CD4-positive, alpha-beta T cell treated with Interleukin-4 for 1 hour (primary cell): ENCODE results near the gene PID1.

Experiments used
- DNase-seq, 2 donors: peaks; one replicate each; pipeline ENCODE4 v3.0.0-alpha.2; 2020 to 2022

Gene PID1

DNA sequence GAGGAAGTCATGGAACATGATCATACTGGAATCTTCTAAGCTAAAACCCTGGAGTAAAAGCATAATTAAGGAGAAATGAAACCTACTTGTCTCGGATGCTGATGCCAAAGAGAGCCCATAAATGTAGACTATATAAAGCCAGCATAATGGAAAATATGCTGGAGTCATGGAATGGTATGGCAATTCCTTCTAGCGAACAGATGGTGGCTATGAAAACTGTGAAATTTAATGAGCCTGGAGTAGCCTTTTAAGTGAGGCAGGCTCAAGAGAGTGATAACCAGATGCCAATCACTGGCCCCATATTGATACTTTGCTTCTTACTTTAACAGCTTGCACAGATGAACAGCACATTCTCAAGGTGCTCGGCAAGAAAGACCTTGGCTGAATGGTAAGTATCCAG is 206.3 kb downstream of the PID1 start:
- DNase-seq: no peak

DNA sequence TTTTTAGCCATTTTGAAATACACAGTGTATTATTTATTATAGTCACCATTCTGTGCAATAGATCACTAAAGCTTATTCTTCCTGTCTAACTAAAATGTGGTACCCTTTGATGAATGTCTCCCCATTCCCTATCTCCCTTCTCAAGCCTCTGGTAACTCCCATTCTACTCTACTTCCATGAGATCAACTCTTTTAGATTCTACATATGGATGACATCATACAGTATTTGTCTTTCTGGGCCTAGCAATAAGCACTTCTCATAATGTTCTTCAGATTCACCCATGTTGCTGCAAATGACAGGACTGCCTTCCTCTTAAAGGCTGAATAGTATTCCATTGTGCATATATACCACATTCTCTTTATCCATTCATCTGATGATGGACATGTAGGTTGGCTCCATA is 210.9 kb downstream of the PID1 start:
- no peak for DNase-seq

DNA sequence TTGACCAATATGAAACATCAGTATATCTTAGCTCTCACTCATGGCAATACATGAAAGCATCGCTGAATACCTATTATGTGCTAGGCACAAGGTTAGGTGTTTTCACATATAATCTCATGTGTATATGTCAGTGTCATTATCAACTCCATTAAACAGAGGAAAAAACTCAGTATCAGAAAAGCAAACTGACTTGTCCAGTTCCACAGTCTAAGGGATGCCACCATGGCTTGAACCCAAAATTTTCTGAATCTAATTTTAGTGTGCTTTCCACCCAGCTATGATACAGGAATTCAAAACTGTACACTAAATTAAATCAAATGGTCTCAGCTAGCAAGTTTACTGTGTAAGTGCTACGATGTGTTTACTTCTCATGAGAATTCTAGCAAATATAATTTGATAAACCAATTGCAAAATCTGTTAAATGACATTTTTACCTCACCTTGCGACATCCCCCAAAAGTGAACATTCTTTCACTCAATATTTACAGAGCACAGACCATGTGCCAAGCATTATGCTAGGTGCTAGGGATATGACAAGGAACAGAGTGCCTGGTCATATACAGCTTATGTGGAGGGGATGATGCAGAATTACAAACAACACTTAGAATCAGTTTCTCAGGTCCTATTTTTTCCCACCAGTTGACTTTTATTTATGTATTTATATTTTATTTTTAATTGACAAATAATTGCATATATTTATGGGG is 211.6 kb downstream of the PID1 start:
- DNase-seq: no peak

DNA sequence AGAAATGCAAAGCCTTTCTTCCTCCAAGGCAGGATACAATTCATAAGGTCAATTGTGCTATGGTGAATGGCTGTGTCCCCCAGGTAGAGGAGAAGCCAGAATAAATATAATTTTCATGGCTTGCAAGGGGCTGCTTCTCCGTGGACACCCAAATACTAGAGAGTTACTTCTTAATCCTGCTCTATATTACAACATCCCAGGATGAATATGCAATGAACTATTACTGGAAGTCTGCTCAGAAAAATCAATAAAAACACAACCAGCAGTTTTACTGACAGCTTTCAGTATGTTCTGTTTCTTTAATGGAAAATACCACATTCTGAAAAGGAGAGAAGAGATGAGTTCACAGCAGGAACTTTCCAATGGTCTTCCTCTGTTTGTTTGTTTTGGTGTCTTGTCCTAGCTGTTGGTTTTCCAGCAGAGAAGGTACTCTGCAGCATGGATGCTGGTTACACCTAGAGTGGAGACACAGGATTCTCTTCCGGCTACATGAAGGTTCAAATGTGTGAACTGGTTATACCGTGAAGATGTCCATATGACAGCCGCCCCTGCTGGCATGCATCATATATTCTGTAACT is 213.0 kb downstream of the PID1 start:
- no peak for DNase-seq

DNA sequence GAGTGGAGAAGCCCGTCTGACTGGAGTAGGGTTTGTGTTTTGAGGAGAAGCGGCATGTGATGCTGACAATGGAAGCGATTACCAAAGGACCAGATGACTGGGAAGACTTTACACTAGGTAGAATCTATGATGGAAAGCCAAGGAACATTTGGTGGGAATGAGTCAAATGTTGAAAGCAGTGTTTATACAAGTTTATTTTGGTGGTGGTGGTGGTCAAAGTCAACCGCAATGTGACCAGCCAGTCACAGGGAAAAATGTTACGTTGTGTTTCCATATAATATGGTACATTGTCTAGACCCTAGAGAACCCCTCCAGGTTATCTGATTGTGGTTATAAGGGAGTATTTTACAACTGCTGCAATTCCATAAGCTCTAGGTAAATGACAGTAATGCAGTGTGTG is 216.8 kb downstream of the PID1 start:
- DNase-seq: no peak

DNA sequence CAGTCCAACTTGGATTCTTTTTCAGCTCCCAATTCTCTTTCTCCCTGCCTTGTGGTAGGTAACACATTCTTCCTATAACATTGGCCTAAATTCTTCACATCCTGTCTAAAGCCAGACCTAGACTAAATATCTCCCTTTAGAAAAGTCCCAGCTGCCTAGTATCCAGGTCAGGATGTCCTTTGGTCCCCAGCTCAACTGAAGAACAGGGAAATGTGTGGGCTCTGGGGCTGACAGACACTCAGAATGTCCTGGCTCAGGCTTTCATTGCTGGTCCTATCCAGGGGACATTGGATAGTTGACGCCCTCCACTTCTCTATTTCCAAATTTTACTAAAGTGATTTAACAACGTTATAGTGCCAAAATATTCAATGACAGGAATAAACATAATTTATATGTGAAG is 219.3 kb downstream of the PID1 start:
- DNase-seq: no peak

DNA sequence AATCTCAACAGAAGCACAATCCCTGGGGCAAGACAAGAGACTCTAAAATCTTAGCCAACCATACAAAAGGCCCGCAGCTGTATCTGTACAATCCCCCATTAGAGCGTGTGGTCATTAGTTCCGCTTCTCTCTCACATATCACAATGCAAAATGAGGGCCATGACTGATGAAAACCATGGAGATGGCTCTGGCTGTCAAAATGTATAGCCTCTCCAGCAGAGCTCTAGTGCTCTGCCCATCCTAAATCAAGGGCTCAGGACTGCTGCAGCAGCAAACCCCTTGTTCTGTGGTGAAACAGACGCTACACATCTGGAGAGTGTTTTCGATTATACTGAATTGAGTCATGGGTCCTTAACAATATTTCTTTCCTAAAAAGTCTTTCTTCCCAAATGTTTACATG is 221.0 kb downstream of the PID1 start:
- DNase-seq: no peak

DNA sequence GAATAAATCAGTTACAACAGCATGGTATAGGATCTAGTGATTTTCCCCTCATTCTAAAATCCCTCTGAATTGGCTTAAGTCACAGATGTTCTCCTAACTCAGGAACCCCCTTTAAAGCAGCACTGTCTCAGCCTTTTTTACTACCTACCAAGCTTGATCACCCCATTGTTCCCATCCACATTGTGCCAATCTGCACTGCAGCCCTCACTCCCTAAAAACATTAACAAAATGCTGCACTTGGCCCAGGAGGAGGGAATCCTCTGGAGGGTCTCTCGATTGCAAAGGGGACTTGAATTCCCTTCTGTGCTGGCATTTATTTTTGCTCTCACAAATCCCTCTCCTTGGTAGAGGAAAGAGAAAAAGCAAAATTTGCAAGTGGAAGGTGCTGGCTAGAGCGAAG is 223.0 kb downstream of the PID1 start:
- no peak for DNase-seq

DNA sequence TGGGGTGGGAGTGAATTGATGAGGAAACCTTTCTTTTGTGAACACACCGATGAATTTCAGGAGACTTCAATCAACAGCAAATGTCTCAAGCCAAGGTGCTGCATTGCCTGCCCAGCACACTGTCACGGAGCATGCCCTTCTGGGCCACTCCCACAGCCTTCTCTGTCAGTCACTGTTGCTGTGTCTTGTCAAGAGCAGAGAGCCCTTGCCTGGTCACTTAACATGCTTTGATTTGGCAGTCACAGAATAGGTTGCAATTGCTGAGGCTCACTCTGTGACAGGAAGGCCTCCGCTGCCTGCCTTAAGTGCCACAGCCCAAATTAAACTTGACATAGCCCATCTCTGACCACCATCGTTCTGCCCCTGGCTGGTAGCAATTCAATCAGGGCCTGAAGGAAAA is 225.4 kb downstream of the PID1 start:
- no peak for DNase-seq

DNA sequence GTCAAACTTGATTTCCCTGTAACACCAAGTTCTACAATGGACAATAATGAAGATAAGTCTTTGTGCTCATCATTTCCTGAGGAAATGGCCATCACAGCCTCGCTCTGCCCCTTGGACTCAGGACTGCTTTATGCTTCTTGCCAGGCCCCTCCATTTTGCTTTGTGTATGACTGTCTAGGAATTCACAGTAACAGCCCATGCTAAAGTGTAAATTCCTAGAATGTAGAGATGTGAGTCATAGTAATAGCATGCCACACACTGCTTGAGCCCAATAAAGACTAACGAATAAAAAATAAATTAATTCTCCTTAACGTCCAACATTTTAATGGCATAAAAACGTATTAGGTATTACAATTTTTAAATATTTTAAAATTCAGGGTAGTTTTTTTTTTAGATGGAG is 226.5 kb downstream of the PID1 start:
- DNase-seq: no peak

DNA sequence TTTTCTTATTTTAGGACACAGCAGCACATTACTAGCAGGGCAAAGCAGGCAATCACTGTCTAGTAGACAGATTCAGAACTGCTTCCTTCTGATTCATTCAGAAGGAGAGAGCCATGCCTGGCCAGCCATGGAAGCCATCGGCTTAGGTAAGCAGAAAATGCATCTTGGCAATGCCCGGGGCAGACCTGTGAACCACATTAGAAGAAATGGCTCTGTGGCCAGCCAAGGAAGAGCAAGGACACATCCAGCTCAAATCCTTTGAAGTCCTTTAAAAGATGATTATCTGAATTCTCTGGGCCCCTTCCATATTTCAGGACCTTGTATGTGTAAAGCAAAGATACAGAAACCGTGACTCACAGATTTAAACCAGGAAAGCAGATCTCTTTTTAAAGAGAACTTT is 227.4 kb downstream of the PID1 start:
- no peak for DNase-seq

DNA sequence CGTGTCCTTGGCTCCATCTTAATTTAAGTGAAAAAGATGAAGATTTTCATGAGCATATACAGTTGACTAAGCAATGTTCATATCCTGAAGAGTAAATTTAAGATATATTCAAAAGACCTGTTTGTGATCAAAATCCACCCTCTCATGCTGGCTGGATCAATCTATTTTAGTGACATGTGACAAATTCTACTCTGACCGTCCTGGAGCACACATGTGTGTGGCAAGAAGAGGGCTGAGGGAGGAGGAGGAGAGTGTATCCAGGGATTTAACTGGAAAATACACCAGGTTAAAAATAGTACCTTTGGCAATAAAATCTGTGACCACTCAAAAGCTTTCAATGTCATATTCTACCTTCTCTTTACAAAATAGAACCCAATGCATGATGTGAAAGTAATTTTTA is 228.7 kb downstream of the PID1 start:
- DNase-seq: no peak

DNA sequence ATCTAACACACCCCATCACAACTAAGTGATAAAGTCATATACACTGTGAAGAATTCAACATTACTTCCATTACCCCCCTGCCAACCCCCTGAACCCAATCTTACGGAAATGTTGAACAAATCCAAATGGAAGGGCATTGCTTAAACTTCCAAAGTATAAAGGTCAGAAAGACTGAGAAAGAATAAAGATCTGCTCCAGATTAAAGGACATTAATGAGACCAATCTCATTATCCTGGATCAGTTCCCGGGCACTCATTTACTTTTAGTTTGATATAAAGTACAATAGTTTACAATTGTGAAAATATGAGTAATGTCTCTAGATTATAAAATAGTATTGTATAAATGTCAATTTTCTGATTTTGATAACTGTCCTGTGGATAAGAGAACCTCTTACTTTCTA is 229.4 kb downstream of the PID1 start:
- no peak for DNase-seq

DNA sequence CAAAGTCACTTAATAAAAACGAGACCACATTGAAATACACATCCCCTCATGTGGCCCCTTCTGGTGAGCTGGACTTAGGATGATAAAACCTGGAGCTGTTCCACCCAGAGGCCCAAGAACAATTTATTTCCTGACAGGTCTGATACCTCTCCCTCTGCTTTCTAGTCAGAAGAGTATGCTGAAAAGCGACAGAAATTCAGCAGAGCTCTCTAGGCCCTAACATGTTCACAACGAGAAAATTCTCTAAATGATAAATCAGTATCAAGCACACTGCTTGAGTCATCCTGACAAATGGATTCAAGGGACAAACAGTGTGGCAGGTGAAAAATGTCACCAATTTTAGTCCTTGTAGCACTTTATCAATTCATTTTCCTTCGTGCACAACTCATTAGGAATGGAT is 233.5 kb downstream of the PID1 start:
- no peak for DNase-seq

DNA sequence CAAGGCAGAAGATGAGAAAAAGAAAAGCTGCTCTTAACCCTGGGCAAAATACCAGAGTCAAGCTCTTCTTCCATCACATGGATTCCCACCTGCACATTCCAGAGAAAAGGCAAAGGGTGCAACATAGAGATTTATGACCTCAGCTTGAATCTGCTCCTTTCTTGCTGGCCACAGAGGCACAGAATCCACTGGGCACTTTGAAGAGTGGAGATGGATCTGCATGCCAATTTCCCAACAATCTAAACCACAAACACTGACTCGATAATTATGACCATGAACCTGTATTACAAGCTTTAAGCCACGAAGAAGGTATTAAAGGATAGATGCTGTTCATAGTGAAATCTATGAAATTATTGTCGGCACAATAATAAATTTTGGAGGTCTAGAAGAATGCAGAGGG is 237.3 kb downstream of the PID1 start:
- no peak for DNase-seq

DNA sequence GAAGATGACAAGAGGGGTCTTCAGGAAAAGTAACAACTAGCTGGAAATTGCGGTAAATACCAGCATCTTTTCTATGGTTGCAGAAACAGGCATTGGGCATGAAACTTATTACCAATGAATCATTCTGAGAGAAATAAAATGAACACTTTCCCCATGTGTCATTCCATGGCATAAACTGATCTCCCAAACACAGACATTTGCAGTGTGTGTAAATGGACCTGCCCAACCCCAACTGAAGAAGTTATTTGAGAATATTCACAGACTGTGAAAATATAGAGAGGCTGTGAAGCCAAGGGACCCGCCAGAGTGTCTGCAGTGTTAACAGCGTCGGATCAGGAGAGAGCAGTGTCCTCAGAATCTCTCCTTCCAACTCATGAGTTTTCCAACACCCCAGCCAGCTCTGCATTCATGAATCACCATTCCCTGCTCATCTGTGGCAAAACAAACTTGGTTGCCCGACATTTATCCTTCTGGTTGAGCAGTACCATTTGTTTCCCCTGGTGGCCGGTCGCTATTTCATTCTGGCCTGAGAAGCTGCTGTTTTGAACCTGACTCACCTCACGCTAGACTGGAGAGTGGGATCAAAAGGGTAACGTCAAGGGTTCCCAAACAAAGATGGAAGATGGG is 238.4 kb downstream of the PID1 start:
- no peak for DNase-seq

DNA sequence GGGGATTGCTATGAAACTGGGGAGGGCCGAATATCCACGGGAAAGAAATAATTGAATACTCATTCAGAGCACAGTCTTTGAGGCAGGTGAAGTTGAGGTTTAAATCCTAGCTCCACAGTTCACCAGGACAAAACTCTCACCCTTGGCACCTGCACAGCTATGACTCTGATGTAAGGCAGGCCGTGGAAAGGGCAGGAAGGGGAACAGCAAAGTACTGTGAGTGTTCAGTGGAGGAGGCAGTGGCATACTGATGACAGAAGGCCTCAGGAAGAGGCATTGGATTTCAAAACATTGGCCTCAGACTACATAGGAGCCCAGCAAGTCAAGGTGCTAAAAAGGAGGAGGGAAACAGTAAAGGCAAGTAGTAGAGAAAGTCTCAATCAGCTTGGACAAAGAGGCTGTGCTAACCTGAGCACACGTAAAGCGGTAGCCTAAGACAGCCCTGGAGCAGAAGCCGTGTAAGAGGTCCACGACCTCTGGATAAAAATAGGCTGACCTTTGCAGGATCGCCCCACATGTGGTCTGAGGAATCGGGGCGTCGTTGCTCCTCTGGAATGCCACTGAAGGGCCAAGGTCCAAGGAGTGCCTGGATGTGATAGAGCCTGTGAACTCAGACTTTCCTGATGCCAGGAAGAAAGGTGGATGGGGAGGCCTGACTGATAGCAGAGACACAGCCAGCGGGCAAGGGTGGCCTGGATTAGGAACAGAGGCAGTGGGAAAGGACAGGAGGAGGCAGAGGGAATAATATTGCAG is 243.6 kb downstream of the PID1 start:
- no peak for DNase-seq

DNA sequence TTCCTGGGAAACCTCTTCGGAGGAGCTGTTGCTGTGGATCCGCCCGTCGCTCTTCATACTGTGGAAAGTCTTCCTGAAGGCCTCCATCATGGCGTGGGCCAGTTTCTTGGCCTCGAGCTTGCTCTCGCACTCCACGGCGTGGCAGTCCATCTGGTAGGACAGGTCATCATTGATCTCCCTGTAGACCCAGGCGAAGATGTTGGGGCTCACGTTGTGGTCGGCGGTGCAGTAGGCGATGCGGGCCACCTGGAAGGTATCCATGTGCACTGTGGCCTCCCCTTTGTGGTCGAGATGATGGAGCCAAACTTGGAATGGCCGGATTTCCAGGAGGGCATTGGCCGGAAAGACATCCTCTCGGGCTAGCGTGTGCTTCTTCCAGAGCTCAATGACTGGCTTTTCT is 245.4 kb downstream of the PID1 start:
- DNase-seq: no peak

DNA sequence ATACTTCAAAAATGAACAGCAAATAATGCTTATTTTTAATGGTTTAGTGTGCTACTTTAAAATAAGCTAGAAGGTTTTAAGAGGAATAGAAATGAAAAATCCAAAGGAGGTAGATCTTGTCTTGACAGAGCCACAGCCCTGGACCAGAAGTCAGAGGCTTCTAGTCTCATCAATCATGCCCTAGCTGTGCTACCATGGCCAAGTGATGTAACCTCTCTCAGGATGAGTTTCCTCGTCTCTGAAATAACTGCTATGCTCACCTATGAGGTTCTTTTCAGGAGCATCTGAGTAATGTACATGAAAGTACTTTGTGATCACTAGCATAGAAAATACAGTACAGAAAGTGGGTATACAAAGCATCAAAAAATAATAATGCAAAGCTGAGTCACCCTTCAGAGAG is 248.4 kb downstream of the PID1 start:
- DNase-seq: no peak

DNA sequence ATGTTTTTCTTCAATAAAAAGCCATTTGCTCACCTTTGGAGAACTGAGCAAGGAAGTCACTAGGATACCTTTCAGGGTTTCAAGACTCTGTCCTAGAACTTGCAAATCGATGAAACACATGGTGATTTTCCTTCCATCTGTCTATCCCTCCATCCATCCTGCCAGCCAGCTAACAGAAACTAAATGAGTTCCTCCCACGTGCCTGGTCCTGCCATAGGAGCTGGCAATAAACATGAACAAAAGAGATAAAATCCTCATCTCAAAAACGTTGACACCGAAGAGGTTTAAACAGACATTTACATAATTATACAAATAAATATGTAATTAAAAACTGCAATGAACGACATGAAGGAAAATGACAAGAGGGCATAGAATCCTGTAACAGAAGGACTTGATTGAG is 249.0 kb downstream of the PID1 start:
- DNase-seq: no peak

DNA sequence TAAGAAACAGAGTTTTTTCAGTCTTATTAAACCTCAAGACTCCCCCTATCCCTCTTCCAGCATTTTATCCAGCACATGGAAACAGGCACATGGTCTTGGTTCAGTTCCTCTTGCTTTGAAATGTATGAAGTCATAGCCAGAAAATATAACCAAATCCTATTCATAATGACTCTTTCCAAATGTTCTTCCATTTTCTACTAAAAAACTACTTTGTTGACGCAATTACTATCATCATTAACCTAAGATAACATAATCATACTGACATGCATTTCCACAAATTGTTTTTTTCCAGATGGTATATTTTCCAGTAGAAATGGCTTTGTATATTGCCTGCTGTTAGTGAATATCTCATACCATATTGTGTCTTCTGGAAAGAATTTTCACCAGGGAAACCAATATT is 261.3 kb downstream of the PID1 start:
- DNase-seq: no peak

DNA sequence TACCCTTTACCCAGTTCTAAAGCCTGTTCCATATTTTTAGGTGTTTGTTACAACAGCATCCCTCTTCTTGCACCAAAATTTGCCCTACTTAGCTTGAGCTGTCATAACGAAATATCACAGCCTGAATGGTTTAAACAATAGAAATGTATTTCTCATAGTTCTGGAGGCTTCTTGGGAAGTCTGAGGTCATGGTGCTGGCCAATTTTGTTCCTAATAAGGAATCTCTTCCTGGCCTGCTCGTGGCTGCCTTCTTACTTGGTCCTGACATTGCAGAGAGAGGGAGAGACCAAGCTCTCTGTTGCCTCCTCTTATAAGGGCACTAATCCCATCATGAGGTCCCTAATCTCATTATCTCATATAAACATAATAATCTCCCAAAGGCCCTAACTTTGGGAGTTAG is 267.8 kb downstream of the PID1 start:
- no peak for DNase-seq

DNA sequence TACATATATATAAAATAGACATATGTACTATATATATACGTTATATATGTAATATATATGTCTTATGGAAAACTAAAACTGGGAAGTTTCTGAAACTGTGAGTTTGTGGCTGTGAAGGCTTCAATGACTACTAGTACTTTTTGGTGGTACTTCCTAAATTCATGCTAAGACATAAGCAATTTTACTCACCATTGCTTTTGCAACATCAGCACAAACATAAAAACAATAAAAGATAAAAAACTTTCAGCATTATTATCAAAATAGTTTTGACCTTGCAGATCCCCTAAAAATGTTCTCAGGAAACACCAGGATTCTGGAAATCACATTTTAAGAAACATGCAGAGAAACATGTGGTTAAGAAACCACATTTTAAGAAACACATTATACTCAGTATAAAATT is 269.9 kb downstream of the PID1 start:
- DNase-seq: no peak

DNA sequence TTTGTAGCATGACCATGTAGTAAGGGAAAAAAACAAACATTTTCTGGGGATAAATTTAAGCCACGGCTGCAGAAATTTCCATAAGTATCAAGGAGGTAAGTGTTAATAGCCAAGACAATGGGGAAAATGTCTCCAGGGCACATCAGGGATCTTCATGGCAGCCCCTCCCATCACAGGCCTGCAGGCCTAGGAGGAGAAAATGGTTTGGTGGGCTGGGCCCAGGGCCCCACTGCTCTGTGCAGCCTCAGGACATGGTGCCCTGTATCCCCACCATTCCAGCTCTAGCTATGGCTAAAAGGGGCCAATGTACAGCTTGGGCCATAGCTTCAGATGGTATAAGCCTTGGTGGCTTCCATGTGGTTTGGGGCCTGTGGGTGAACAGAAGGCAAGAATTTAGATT is 271.8 kb downstream of the PID1 start:
- DNase-seq: no peak
